HL-60/S4 treated with retinoic acid at 250 ng/mL for 4 days and 3 days (cell line): ENCODE data around the gene ROPN1L.

Experiments used
- in situ Hi-C: fragments of 300-500 bp; cut with MboI; formaldehyde crosslinking; loops from 2 replicates; pipeline ENCODE4 v1.7.0; 2022; ENCODE audit warnings: low sequenced_read_pairs

Gene ROPN1L

DNA sequence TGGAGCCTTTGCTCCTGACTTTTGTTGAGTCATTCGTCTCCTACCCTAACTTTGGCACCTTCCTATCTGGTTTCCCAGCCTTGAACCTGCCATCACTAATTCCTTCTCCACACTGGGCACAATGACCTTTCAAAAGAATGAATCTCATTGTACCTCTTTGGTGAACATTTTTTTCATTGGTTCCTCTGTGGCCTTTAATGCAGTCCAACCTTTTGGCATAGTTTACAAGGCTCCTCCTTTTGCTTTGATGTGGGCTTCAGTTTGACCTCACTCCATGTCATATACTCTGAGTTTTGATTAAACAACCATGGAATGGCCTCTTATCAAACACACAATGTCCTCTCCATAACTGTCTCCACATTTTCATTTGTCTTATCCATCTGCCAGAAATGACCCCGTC is 14.5 kb upstream of the ROPN1L start:
- in situ Hi-C loops: no loop called here

DNA sequence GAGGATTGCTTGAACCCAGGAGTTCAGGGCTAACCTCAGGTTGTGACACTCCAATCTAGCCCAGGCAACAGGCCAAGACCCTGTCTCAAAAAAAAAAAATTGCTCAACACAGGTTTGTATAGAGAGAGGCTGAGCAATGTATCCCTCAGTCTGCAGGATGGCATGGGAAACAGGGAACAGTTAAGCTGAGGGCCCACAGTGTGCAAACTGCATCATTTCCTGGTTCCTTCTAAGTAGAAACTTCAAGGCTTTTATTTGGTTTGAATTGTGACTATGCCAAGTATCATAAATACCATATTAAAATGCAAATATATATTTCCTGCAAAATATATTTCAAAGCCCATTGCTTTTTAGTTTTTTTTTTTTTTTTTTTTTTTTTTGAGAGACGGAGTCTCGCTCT is 13.7 kb upstream of the ROPN1L start:
- in situ Hi-C loops: no loop called here

DNA sequence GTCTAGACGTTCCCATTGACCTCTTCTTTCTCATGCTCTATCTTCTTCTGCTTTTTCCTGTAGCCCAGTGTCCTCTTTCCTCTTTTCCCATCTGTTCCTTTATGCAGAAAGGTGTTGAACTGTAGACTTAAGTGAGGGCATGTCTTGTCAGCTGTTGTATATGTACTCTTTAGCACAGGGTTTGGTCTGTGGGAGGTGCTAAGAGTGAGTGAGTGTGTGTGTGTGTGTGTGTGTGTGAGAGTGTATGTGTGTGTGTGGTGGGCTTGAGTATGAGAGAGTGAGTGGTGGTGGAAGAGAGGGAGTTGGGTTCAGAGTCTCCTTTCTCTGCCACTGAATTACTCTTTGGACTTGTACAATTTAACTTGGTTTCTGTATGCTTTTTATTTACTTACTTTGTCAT is 10.3 kb upstream of the ROPN1L start:
- in situ Hi-C loops: no loop called here

DNA sequence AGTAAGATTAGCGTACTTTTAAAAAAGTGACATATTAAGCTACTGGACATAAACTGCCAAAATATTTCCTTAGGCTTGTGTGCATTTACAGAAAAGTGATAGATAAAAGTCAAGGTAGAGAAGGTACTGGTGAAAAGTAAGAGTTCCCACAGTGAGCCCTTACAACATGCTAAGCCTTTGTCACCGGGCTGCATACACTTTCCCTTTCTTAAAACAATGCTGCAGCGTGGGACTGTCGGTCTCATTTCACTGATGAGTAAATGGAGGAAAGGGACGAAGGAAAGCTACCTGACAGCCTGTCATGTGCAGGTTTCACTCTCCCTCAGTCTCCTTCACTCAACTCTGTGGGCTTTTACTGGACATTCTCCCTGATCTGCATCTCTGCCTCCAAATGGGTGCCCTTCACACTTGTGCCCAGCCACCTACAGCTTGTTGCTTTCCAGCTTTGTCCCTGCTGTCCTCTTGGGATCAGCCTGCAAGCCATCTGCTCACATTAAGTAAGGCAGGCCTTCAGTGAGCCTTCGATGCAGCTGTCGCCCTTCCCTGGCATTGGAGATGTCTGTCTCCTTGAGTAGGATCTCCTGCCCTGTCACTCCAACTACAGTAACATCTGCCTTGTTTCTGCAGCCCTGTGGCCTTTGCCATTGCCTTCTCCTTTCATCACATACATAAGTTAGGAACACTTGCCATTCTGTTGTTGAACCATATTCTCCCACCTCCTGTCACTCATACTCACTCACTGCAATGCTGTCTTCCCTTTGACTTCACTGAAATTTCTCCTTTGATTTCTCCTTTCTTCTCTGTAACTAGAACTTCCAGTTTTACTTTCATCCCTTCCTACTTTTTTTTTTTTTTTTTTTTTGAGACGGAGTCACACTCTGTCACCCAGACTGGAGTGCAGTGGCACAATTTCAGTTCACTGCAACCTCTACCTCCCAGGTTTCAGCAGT is 9.3 kb upstream of the ROPN1L start:
- in situ Hi-C loops: no loop called here

DNA sequence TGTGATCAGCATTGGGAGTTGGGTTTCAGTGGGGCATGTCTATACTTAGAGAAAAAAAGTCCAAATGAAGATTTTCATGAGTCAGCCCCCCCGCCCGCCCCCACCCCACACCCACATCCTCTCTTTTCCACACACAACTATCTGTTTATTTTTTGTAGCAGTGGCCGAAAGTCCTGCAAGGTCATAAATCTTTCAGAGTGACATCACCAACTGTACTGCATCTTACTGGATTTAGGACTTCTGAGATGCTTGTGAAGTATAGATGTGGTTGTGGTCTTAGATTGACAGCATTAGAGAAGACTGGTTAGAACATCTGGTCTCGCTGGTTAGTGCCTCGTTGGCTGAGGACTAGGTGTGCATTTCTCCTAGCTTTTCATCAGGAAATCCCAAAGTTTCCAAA is 7.3 kb upstream of the ROPN1L start:
- in situ Hi-C loops: no loop called here

DNA sequence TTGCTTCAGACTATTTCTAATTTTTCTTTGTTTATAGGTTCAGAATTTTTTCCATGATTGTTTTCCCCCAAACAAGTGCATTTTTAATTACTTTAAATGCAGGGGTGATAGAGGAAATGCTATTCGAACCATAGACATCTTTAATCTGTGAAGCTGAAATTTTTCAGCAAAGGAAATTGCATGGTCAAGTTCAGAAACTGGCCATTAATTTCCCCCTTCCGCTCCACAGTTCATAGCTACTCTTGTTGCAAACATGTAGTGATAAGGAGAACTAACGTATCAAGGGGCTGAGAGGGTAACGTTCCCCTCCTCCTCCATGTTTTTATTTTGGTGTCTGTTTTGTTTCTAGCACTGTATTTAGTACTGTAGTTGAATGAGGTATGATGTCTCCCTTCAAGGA is 3.4 kb upstream of the ROPN1L start:
- in situ Hi-C loops: no loop called here

DNA sequence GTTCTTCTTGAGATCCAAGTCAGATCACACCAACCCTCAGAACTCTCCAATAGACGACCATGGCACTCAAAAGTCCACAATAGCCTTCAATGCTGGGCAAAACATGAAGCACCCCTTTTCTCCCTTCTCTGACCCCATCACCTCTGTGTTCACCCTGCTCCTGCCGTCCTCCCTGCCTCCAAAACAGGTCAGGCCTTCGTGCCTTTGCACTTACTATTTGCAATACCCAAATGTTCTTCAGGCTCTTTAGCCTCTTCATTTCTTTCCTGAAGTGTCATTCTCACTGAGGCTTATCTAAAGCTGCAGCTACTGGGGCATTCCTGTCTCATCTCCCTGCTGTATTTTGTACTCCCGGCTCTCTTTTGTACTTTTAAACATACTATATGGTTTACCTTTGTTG is 2.0 kb upstream of the ROPN1L start:
- in situ Hi-C loops: no loop called here

DNA sequence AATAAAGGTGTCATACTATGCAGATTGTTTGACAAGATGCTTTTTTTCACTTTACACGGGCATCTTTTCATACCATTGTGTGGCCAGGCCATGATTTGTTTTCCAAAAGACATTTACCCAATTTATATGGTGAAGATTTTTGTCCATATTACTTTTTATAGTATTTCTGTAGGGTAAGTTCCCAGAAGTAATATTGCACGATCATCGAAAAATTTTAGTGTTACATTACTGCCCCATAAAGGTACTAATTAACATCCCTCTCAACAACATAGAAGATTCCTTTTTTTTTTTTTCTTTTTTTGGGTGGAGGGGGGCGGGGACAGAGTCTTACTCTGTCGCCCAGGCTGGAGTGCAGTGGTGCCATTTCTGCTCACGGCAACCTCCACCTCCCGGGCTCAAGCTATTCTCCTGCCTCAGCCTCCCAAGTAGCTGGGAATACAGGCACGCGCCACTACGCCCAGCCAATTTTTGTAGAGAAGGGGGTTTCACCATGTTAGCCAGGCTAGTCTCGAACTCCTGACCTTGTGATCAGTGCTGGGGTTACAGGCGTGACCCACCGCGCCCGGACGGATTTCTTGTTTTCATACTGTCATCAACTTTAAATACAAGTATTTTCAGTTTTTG is 1.2 kb upstream of the ROPN1L start:
- in situ Hi-C loops: no loop called here

DNA sequence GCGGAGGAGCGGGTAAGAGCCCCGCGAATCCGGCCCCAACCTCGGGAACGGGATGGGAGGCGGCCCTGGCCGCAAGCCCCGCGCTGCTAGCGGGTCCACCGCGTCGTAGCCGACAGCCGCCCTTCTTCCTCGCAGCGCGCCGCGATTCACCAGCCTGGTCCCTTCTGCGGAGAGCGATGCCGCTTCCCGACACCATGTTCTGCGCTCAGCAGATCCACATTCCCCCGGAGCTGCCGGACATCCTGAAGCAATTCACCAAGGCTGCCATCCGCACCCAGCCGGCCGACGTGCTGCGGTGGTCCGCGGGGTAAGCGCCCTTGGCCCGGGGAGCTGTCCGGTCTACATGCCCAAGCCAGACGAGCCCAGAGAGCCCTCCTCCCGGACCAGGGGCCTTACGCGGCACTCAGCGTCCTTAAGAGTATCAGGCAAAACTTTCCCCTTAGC is 335 bp downstream of the ROPN1L start:
- in situ Hi-C loops: no loop called here

DNA sequence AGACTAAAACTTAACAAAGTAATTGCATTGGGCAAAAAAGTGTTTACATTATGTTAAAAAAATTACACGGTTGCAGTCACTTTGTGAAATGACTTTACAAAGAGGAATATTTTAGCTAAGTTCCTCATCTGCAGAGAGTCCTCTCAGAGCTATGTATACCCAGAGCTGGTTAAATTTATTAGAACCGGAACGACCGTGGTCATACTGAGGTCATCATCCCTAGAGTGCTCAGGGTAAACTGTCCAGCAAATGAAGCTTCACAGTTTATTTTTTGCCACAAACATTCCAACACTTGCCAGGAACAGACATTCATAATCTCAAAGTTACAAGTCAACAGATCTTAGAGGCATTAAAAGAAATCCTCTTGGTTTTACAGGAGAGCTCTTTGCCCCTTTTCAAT is 897 bp downstream of the ROPN1L start:
- in situ Hi-C loops: no loop called here

DNA sequence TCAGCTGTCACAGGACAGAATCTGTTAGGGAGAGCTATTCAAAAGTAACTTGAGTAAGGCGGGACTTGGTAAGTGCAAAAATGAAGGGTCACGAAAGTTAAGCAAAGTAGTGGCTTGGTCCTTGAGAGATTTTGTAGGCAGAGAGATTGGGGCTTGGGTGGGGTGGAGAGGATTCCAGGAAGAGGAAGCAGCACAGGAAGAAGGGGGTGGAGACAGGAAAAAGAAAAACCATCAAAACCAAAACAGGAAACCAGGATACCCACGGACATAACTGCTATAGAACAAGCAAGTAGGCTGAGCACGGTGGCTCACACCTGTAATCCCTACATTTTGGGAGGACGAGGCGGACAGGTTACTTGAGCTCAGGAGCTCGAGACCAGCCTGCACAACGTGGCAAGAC is 3.7 kb downstream of the ROPN1L start:
- in situ Hi-C loops: no loop called here

DNA sequence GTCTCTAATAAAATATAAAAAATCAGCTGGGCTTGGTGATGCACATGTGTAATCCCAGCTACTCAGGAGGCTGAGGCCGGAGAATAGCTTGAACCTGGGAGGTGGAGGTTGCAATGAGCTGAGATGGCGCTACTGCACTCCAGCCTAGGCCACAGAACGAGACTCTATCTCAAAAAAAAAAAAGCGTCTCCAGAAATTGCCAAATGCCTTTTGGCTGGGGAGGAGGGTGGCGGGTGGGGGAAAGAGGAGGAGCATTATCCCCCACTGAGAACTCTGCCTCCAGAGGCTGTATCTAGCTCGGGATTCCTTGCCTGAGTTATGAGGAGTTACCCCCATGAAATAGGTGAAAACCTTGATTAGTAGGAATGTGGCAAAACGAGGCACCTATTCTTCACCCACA is 4.8 kb downstream of the ROPN1L start:
- in situ Hi-C loops: no loop called here

DNA sequence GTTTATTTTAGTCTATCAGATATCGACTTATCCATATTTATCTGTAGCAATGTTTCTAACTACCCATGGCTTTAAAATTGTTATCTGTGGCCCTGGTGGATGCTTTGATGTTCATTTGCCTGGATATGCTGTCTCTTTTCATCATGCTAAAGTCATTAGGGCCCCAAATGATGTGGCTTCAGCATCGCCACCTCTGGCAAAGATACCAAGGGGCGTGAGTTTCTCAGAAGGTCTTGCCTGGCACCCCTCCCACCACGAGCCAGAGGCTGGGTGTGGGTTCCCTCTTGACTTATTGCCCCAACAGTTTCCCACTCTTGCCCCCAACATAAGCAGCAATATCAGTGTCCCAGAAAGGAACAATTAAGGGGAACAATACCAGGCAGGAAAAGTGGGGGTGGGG is 5.4 kb downstream of the ROPN1L start:
- in situ Hi-C loops: no loop called here

DNA sequence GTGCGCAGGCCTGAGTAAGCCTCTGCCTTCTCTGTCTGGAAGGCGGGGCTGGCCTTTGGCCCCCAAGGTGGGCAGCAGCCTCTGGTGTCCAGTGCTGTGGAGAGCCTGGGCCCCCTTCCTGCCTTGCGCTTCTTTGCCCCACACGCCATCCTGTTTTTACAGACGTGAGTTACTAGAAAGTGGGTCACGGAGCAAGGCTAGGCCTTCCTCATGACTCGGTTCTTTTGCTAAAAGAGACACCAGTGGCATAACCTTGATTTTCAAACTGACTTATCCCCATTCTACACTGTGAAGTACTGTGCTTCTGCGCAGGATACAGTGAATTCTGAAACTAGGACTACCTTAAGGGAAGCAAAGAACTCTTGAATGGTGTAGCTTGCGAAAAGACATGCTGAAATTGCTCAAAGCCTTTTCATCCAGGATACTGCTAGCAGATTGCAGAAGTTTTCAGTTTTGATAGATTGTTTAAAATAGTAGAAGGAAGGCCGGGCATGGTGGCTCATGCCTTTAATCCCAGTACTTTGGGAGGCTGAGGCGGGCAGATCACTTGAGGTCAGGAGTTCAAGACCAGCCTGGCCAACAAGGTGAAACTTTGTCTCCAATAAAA is 7.2 kb downstream of the ROPN1L start:
- in situ Hi-C loops: no loop called here

DNA sequence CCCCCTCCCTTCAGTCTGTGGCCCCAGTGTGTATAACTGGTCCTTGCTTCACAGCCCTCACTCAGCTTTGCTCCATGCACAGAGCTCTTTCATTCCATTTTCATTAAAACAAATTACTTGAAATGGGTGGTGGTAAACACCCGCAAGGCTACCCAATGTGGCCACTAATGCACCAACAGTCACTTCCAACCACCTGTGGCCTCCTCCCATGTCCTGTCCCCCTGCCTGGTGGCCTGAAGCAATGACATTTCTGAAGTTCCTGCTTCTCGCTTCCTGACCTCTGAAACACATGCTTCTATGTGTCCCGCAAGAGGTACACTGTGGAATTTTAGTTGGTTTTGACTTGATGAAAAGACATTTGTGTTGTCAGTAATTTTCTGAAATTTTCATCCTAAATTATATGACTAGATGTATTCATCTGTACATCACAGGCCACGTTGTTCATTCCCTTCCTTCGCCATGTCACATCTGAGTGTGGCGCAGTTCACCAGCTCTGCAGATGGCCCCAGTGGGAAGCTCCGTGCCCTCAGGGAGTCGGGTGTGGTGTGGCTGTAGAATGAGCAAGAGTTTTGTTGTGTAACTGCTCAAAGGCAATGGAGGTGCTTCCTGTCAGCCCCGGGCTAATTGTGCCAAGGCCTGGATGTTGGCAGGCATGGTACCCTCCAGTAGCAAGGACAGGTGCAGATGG is 9.6 kb downstream of the ROPN1L start:
- in situ Hi-C loops: loop anchor here (10.0 kb wide), 1 partner anchor 174 kb away; no protein-coding TSS in a partner anchor

DNA sequence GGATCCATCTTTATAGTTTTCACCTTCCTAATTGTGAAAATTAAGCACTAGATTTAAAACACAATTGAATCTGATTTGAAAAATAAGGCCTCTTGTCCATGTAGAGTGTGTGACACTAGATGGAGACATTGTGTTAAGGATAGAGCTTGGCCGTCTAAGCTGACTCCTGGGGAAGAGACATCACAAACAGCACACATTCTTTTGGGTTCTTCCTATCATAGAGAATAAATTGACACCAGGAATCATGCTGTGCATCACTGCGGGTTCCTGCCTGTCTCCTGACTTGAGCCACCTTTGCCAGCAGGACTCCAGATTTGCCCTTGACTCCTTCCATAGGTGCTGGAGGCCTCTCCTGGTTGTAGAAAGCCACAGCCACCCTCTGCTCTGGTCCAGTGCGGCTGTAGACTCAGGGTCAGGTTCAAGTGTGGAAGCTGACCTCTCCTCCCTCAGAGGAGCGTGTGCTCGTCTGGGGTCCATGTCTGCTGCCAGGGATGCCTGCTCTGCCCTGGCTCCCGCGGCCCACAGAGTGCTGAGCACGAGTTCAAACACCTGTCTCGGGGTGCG is 11.2 kb downstream of the ROPN1L start:
- in situ Hi-C loops: loop anchor here (10.0 kb wide), 1 partner anchor 172 kb away; no protein-coding TSS in a partner anchor

DNA sequence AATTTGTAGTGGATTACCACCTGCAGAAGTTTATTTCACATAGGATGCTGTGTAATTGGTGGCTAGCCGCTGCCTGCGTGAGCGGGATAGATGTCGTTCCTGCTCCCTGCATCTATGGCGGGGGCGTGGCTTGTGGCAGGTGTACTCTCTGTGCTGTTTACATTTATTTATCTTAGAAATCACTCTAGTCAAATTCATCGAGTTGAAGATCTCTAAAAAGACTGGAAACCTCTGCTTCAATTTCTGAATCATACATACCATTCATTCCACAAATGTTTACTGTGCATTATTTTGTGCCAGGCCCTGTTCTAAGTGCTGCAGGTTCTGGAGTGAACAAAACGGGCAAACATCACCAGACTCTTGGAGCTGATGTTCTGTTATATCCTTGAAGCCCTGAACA is 11.9 kb downstream of the ROPN1L start:
- in situ Hi-C loops: loop anchor here (10.0 kb wide), 1 partner anchor 171 kb away; no protein-coding TSS in a partner anchor

DNA sequence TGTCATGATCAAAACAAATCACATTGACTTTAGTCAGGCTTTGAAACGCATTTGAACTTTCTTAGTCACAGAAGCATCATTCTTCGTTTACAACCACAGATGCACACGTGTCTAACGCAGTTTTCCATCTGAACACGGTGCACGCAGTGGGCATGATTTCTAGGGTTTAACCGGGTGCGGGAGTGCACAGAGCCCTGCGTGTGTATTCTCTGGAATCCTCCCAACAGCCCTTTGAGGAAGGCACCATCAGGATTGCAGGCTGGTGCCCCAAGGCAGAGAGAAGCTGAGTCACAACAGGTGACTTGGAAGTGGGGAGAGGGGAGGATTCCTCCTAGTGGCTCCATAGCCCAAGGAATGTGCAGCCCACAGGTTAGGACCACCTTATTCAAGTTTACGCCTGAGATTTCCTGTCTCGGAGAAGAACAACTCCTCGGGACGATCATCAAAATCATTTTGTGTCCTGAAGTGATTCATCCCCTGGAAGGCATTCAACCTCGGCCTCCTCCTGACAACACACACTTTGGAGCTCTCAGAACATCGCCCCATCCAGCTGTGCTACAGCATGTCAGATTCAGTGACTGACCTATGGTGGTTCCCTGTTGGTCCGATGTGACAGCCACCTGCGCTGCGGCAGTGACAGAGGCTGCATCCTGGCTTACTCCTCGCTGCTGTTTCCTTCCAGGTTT is 13.1 kb downstream of the ROPN1L start:
- in situ Hi-C loops: loop anchor here (10.0 kb wide), 1 partner anchor 170 kb away; no protein-coding TSS in a partner anchor

DNA sequence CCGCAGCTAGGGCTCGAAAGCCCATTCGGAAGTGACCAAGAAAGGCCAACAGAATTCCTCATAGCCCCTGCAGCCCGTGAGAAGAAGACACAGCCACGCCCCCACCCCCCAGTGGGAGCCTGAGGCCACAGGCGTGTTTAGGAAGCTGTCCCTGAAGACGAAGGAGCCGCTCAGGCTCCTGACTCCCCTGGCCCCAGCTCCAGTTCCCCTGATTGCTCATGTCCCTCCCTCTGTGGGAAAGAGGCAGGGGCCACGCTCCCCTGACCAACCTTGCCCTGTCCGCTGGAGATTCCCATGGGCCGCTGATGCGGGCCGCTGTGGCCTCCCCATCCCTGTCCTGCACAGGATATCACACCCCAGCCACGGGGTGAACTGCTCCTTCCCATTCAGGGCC is 13.6 kb downstream of the ROPN1L start:
- in situ Hi-C loops: loop anchor here (10.0 kb wide), 1 partner anchor 170 kb away; no protein-coding TSS in a partner anchor
